Mucosa of gallbladder (tissue), 1 donor: Measurements from ENCODE around the gene DGKE. TPM values are rescaled to one million over a fixed set of nuclear protein-coding genes. Genes with fewer than 3 reads are reported as not detected.

ENCODE experiments used
- DNase-seq: peaks from one replicate; pipeline ENCODE4 v3.0.0-alpha.2; 2020; ENCODE audit warnings: low spot score
- total RNA-seq: library from RNA; stranded (reverse); gene quantifications from one replicate; pipeline ENCODE4 v1.2.1, GENCODE V29; 2021
- donor health status: DM: no; HTN: no; CAD: no.

Gene DGKE
- 23.0 TPM for total RNA-seq

- peak; percentile 99 for DNase-seq
Measured at GRCh38 chr17:56833809-56834379, at the start of gene DGKE, which contains the start of gene C17orf67. Gene DGKE, plus strand, starts transcription at chr17:56834151. Its CDS starts 645 bp downstream, at chr17:56834796. Gene C17orf67, minus strand, starts transcription at chr17:56833920. Its CDS starts 18,110 bp downstream, at chr17:56815810.

DNA sequence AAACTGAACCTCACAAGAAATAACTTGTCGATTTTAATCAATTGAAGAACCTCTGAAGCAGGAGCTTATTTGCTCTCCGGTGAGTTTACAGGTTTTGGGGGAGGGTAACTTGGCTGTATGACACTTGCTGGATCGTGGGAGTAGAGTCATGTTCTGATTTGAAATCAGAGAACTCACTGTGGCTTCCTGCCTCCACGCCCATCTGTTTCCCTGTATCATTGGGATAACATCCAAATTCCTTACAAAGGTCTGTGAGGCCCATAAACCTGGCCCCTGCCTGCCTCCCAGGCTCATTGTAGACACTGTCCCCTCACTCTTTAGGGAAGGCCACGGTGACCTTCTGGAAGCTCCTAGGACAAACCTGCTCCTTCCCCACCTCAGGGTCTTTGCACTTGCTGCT, 48.5 kb upstream of the DGKE start:
- no peak for DNase-seq

- no peak for DNase-seq
Measured at GRCh38 chr17:56785997-56786680, 47.8 kb upstream of the DGKE start.

DNA sequence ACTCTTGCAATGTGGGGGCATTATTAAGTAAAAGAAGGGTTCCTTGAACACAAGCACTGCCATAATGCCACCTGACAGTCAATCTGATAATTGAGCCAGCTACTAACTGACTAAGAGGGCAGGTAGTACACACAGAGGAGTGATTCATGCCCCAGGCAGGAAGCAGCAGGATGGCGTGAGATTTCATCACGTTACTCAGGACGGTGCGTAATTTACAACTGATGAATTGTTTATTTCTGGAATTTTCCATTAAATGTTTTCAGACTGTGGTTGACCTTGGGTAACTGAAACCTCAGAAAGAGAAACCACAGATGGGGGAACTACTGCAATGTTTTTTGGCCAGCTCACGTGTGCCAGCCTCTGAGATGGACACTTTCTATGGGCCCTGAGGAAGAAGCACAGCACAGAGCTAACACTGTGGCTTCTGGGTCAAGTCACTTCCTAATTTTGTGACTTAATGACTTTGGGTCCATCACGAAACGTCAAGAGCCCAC, 46.9 kb upstream of the DGKE start:
- peak; percentile 31 for DNase-seq

DNA sequence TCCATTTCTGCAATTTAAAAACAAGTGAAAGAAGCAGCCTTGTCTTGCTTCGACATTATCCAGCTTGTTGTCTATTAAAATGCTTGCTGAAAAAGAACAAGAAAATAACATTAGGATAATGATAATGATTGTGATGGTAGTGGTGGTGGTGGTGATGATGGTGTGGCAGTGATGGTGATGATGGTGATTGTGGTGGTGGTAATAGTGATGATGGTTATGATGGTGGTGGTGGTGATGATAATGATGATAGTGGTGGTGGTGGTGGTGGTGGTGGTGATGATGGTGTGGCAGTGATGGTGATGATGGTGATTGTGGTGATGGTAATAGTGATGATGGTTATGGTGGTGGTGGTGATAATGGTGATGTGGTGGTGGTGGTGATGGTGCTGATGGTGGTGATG, 41.7 kb upstream of the DGKE start:
- DNase-seq, result no peak

DNA sequence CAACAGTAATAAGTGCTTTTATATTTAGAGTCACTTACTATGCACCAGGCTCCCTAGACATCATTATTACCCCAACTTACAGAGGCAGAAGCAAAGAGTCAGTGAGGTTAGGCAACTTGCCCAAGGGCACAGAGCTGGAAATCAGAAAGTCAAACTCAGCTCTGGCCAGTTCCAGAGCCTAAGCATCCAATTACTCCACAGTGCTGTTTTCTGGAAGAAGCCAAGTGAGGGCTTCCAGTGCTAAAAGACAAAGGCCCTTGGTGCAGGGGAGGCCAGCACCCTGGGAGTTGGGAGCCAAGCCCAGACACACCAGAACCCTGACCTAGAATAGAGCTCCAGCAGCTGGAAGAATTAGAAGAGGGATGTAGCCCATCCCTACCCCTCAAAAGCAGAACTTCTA, 40.4 kb upstream of the DGKE start:
- no peak for DNase-seq

GRCh38 chr17:56793957-56794356, 40.0 kb upstream of the DGKE start:
- no peak for DNase-seq

DNA sequence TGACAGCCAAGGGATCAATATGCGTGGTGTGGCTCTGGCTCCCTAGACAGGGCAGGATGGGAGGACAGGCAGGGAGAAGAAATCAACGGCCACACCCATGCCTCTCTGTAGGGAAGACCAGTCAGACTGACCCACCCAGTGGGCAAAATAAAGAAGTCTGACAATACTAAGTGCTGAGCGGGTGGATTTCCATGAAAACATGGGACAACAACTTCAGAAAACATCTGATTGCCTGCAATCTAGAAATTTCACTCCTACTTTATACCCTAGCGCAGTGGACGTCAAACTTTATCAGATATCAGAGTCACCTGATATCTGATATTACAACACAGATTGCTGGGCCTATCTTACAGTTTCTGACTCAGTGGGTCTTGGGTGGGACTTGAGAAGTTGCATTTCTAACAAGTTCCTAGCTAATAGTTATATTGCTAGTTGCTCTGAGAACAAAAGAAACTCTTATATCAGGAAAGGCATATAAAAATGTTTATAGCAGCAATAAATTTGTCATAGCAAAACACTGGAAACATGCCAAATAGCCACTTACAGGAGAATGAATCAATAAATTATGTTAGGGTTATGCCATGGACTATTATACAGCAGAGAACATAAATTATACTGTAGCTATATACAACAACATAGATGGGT, 38.6 kb upstream of the DGKE start:
- no peak for DNase-seq

- no peak for DNase-seq
Measured at GRCh38 chr17:56796536-56796935, 37.4 kb upstream of the DGKE start.

DNA sequence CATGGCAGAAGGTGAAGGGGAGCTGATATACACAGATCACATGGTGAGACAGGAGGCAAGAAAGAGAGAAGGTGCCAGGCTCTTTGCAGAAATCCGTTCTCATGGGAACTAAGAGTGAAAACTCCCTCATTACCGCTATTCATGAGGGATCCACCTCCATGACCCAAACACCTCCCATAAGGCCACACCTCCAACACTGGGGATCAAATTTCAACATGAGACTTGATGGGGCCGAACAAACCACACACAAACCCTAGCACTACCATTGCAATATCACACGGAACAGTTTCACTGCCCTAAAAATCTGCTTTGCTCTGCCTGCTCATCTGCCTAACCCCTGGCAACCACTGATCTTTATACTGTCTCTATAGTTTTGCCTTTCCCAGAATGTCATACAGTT, 35.0 kb upstream of the DGKE start:
- no peak for DNase-seq

- no peak for DNase-seq
Measured at GRCh38 chr17:56801459-56802178, 32.3 kb upstream of the DGKE start.

- DNase-seq, result no peak
Measured at GRCh38 chr17:56803071-56803470, 30.9 kb upstream of the DGKE start.

DNA sequence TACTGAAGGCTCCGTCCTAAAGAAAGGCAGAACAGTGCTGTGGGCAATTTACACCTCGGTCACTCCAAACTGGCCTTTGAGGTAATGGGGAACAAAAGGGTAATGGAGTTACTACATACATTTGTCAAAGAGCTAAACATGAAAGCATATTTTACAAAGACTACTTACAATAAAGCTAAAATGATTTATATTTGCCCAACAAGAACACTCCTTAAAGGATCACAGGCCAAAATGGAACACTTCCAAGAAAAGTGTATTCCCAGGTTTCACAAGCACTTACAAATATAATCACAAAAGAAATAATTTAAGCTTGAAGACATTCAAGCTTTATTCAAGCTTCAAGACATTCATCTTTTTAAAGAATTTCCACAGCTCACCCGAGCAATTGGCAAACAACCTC, 29.5 kb upstream of the DGKE start:
- no peak for DNase-seq

- DNase-seq, result no peak
Measured at GRCh38 chr17:56806949-56807348, 27.0 kb upstream of the DGKE start.

GRCh38 chr17:56807723-56808122, 26.2 kb upstream of the DGKE start:
- no peak for DNase-seq

- no peak for DNase-seq
Measured at GRCh38 chr17:56808503-56808902, 25.4 kb upstream of the DGKE start.

DNA sequence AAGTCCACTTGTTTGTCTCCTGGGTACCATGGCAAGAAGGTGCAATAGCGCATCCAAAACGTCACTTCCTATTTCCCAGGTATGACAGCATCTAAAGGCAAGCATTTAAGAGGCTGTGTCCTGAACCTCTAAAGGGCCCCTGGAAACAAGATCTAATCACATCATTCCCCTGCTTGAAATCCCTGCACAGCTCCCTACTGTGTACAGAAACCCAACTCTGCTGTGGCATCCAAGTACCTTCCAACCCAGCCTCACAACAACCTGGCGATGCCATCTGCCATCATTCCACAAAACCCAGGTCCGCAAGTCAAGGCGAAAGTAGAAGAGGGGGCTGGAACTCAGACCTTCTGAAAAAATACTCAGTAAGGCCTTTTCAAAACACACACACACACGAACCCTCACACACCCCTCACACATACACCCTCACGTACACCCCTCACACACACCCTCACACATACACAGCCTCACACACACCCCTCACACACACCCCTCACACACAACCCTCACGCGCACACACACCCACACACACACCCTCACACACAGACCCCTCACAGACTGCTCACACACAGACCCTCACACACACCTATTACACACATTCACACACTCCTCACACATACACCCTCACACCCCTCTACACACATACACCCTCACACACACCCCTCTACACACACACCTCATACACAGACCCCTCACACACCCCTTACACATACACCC, 24.7 kb upstream of the DGKE start:
- no peak for DNase-seq

DNA sequence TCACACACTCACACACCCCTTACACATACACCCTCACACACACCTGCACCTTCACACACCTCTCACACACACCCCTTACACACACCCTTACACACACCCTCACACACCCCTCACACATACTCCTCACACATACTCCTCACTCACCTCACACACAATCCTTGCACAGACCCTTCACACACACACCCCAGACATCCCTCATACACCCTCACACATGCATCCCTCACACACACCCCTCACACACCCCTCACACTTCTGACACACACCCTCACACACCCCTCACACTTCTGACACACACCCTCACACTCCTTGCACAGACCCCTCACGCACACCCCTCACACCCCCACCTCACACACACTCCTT, 24.2 kb upstream of the DGKE start:
- DNase-seq, result no peak

GRCh38 chr17:56810343-56810742, 23.6 kb upstream of the DGKE start:
- no peak for DNase-seq

- DNase-seq, result no peak
Measured at GRCh38 chr17:56810891-56811775, 22.8 kb upstream of the DGKE start.

DNA sequence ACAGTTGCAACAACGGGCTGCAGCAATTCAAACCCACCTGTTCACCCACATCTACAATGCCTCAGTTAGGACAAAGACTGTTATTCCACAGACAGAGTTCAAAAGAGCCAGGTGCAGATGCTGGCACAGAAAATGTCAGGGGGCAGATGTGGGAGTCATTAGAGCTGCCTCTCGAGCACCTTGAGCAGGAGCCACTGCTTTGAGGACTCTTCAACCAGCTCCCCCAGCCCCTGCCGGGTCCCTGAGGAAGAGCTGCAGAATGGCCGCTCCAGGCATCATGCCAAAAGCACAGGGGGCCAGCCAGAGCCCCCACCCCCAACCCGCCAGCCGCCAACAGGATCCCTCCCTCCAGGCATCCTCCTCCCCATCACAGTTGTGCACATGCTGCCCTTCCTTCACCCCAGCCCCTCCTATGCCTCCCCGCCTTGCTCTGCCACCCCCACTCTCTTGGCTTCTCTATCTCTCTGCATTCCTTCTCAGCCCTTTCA, 21.0 kb upstream of the DGKE start:
- no peak for DNase-seq
